ENCODE results near the gene SLC25A17.
"Not testable (repeated sequence)": the region's sequence is repeated elsewhere in the genome, so short reads cannot be mapped to it uniquely, and the experiment has no call there.

The SLC25A17 gene

GRCh38 chr22:40819599-40820140, 524 bp upstream of the SLC25A17 start:
- no peak for DNase-seq (ENCODE audit: low read depth in 2 of 3, low spot score in 2 of 3)

- no peak for DNase-seq (ENCODE audit: low read depth in 2 of 3, low spot score in 2 of 3)
Observed at GRCh38 chr22:40818192-40818746, 877 bp downstream of the SLC25A17 start.

- DNase-seq (ENCODE audit: low read depth in 2 of 3, low spot score in 2 of 3): no peak
Observed at GRCh38 chr22:40817737-40818136, 1.4 kb downstream of the SLC25A17 start.

- no peak for DNase-seq (ENCODE audit: low read depth in 2 of 3, low spot score in 2 of 3)
Observed at GRCh38 chr22:40813912-40814315, 5.2 kb downstream of the SLC25A17 start.

DNA sequence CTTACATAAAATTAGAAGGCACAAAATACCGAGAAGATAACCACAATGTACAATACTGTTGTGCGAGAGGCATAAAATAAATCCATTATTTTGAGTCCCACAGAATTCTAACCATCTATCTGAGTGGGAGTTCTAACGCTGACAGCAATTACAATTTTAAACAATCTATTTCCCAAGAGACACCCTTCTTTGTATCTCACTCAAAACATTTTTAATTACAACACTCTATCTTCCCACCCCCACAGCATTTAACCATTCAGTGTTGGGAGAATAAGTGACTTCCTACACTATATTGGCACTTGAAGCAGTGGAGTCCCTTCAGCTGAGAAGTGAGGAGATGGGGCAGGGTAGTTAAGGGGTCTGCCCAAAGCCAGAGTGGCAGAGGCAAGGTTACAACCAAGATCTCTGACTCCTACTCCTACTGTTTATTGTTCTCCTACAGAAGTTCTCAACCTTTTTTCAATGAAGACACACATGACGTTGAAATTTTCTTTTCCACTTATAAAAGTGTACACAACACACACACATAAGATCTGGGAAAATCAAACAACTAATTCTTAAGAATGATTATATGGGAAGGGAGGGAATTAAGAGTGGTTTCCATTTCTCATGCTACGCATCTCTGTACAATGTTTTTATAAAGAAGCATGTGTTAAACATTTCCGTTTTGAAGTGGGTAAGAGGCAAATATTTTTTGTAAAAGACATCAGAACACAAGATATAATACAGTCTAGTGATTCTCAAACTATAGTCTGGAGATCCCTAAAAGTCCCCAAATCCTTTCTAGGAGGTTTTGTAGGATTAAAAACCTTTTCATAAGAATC, 10.9 kb downstream of the SLC25A17 start:
- DNase-seq (ENCODE audit: low read depth in 2 of 3, low spot score in 2 of 3): no peak

- DNase-seq (ENCODE audit: low read depth in 2 of 3, low spot score in 2 of 3): no peak
Observed at GRCh38 chr22:40806711-40807110, 12.4 kb downstream of the SLC25A17 start.

DNA sequence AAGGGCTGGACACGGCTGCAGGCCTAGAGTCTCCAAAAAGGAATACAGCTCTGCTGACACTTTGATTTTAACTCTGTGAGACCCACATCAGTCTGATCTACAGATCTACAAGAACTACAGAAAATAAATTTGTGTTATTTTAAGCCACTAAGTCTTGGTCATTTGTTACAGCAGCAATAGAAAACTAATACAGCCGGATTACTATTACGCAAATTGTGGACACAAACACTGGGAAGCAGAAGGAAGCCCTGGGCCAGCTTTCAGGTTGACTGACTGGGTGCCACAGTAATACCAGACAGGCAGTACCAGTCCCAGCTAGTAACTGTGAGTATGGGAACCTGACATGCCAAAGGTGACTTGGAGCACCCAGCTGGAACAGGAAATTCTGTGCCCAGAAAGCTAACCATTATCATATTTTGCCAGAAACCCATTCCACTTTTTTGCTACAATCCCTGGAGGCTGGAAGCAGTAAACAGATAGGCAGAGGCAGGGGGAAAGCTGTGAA, 13.4 kb downstream of the SLC25A17 start:
- no peak for DNase-seq (ENCODE audit: low read depth in 2 of 3, low spot score in 2 of 3)

DNA sequence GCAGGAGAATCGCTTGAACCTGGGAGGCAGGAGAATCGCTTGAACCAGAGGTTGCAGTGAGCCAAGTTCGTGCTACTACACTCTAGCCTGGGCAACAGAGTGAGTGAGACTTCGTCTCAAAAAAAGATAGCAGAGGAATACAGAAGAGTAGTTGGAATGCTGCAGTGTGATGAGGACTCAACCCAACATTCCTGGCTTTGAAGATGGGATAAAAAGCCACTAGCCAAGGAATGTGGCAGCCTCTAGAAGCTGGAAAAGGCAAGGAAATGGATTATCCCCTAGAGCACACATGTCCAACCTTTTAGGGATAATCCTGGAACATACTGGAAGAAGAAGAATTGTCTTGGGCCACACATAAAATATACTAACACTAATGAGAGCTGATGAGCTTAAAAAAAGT, 13.9 kb downstream of the SLC25A17 start:
- DNase-seq (ENCODE audit: low read depth in 2 of 3, low spot score in 2 of 3): no peak

DNA sequence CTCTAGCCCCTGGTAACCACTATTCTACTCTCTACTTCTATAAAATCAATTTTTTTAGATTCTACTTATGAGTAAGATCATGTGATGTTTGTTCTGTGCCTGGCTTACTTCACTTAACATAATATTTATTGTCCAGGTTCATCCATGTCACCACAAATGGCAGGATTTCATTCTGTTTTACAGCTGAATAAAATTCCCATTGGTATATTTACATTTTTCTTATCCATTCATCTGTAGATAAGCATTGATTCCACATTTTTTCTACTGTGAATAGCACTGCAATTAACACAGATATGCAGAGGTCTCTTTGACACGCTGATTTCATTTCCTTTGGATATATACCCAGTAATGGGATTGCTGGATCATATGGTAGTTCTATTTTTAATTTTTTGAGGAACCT, 15.8 kb downstream of the SLC25A17 start:
- no peak for DNase-seq (ENCODE audit: low read depth in 2 of 3, low spot score in 2 of 3)

GRCh38 chr22:40799008-40799407, 20.1 kb downstream of the SLC25A17 start:
- no peak for DNase-seq (ENCODE audit: low read depth in 2 of 3, low spot score in 2 of 3)

GRCh38 chr22:40797427-40797826, 21.7 kb downstream of the SLC25A17 start:
- DNase-seq (ENCODE audit: low read depth in 2 of 3, low spot score in 2 of 3): no peak

GRCh38 chr22:40792451-40792850, 26.7 kb downstream of the SLC25A17 start:
- no peak for DNase-seq (ENCODE audit: low read depth in 2 of 3, low spot score in 2 of 3)

DNA sequence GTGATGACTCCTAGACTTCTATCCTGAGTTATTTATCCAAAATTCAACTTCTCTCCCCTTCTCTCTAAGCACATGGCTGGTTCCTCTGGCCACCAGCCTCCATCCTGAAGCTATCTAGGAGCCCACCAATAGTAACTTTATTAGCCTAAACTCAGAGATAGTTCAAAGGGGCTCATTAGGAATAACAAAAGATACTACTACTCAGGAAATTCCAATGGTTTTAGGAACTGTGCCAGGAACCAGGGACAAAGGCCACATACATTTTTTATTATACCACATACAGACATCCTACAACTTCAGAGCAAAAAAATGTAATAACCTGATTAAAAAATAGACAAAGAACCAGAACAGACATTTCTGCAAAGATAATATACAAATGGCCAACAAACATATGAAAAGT, 27.9 kb downstream of the SLC25A17 start:
- no peak for DNase-seq (ENCODE audit: low read depth in 2 of 3, low spot score in 2 of 3)

- no peak for DNase-seq (ENCODE audit: low read depth in 2 of 3, low spot score in 2 of 3)
Observed at GRCh38 chr22:40789131-40789530, 30.0 kb downstream of the SLC25A17 start.

GRCh38 chr22:40782521-40782920, 36.6 kb downstream of the SLC25A17 start:
- DNase-seq (ENCODE audit: low read depth in 2 of 3, low spot score in 2 of 3): no peak

- DNase-seq (ENCODE audit: low read depth in 2 of 3, low spot score in 2 of 3): not testable (repeated sequence)
Observed at GRCh38 chr22:40781749-40782148, 37.4 kb downstream of the SLC25A17 start.

GRCh38 chr22:40769761-40770160, 49.4 kb downstream of the SLC25A17 start:
- no peak for DNase-seq (ENCODE audit: low read depth in 2 of 3, low spot score in 2 of 3)

DNA sequence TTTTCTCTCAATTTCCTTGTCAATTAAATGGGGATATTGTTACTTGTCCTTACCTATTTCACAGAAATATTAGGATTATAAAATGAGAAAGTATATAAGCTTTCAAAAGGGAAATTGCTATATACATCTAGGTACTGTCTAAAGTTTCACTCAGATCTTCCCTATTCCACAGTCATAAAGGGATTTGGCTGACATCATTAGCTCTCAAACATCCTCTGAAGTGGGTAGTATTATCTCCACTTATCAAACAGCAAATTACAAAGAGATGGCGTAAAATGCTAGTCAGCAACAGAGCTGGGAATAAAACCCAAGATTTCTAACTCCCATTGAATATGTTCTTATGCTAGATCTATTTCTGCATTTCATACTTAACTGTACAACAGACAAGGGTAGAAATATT, 50.9 kb downstream of the SLC25A17 start:
- DNase-seq (ENCODE audit: low read depth in 2 of 3, low spot score in 2 of 3): no peak

DNA sequence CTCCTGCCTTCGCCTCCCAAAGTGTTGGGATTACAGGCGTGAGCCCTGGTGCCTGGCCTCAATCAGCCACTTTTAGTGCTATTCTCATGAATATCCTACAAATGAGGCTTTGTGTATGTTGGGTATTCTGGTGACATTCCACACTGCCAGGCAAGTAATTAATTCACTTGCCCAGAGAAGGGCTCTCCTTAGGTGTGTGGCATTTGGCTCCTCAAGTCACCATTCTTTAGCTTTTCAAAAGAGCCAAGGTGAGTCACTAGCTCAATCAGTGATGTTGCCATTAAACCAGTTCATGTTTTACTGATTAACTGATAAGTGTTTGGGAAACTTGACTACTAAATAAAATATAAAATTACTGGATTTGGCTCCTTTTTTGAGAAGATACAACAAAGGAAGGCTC, 52.2 kb downstream of the SLC25A17 start:
- no peak for DNase-seq (ENCODE audit: low read depth in 2 of 3, low spot score in 2 of 3)

DNA sequence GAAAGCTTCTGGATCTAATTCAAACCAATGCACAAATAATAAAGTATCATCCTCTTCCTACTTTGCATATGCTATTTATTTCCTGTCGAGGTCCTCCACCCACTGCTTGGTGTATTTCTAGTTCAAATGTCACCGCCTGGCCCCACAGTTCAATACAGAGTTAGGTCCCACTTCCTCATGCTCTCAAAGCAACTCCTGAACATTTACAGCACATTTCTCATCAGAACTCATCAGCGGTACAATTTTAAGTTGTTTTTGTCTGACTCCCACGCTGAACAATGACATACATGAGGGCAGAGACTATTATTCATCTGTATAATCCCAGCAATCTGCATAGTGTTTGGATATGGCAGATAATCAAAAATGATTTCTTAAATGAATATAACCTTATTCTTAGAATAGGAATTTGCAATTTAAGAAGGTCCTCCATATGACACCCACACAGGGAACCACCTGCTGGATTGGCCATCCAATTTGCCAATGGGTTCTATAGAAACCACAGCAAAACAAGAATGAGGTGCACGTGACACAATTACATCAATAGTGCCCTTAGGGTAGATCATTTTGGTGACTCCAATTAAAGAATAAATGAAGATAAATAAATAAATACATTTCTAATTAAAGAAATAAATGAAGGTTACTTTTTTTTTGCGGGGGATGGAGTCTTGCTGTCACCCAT, 54.2 kb downstream of the SLC25A17 start:
- no peak for DNase-seq (ENCODE audit: low read depth in 2 of 3, low spot score in 2 of 3)

- no peak for DNase-seq (ENCODE audit: low read depth in 2 of 3, low spot score in 2 of 3)
Observed at GRCh38 chr22:40759294-40759840, 59.8 kb downstream of the SLC25A17 start.

DNA sequence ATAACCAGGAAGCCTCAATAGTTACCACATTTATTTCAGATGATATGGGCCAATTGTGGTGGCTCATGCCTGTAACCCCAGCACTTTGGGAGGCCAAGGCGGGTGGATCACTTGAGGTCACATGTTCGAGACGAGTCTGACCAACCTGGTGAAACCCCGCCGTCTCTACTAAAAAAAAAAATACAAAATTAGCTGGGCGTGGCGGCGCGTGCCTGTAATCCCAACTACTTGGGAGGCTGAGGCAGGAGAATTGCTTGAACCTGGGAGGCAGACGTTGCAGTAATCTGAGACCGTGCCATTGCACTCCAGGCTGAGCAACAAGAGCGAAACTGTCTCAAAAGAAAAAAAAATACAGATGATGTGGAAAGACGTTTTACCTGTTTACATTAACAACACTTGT, 60.3 kb downstream of the SLC25A17 start:
- DNase-seq (ENCODE audit: low read depth in 2 of 3, low spot score in 2 of 3): not testable (repeated sequence)
